GM12878 (cell line): ENCODE results near the gene NFASC. TPM values are rescaled to one million over a fixed set of nuclear protein-coding genes. Genes with fewer than 3 reads are reported as not detected.

Experiments
- ATAC-seq: fragments of 200-7000 bp; cut with Tn5 transposase; 3 replicates; pipeline ENCODE4 v1.9.1; 2020; ENCODE audit warnings: mild to moderate bottlenecking, moderate library complexity
- BruUV-seq: library from RNA; stranded (reverse); fragments of 400-500 nt; replicated peaks from 2 replicates; lab custom pipeline; 2021; lab: Mats Ljungman, UMichigan
- CTCF ChIA-PET: fragments of 300-600 bp; sonication (Branson Sonifier 250); formaldehyde crosslinking; extraction: SDS; loops from one replicate; lab custom pipeline; 2021; ENCODE audit warnings: inconsistent platforms; lab: Yijun Ruan, JAX
- POLR2A ChIA-PET: fragments of 350-600 bp; formaldehyde crosslinking; extraction: SDS; loops from one replicate; lab custom pipeline; 2021; ENCODE audit warnings: inconsistent platforms; lab: Charles Lee
- RAD21 ChIA-PET: fragments of 300-600 bp; sonication (Branson Sonifier 250); formaldehyde crosslinking; loops from one replicate; lab custom pipeline; 2023; ENCODE audit warnings: antibody characterized with exemption; ENCODE audit not compliant: unreplicated experiment; lab: Charles Lee
- SMC1A ChIA-PET: fragments of 300-600 bp; sonication (Branson Sonifier 250); formaldehyde crosslinking; loops from one replicate; lab custom pipeline; 2023; ENCODE audit not compliant: unreplicated experiment, uncharacterized antibody; lab: Charles Lee
- DNase-seq: peaks from one replicate; pipeline ENCODE4 v3.0.0-alpha.2; 2011; ENCODE audit warnings: low read depth, low spot score
- FAIRE-seq: peaks from 3 replicates; lab custom pipeline; 2011; peaks lifted over from hg19 to GRCh38; lab: Jason Lieb, UNC
- H2AFZ ChIP-seq: 2 replicates; pipeline ENCODE4 v1.6.0; 2011; ENCODE audit warnings: low read depth, low read length, control low read depth; ENCODE audit not compliant: control insufficient read depth
- H3K27ac ChIP-seq: 2 replicates; pipeline ENCODE4 v1.5.1; 2011; ENCODE audit warnings: control low read depth; ENCODE audit not compliant: control insufficient read depth, insufficient read depth
- H3K27me3 ChIP-seq, 2 experiments: replicated peaks in 1 of 2; 2 replicates each; pipeline versions ENCODE4 v1.6.0 to v1.6.1; 2011; ENCODE audit warnings: low read length in 1 of 2; ENCODE audit not compliant: control insufficient read depth in 2 of 2, insufficient read depth in 2 of 2
- H3K36me3 ChIP-seq, 2 experiments: 2 replicates each; pipeline ENCODE4 v1.5.1; 2011; ENCODE audit warnings: low read length in 1 of 2; ENCODE audit not compliant: control insufficient read depth in 2 of 2, insufficient read depth in 2 of 2
- H3K4me1 ChIP-seq: 2 replicates; pipeline ENCODE4 v1.6.1; 2011; ENCODE audit warnings: mild to moderate bottlenecking, low read length, moderate library complexity, mixed read lengths; ENCODE audit not compliant: control insufficient read depth, insufficient read depth
- H3K4me2 ChIP-seq: 2 replicates; pipeline ENCODE4 v1.6.0; 2011; ENCODE audit warnings: control low read depth; ENCODE audit not compliant: control insufficient read depth, insufficient read depth
- H3K4me3 ChIP-seq: fragments of 200-600 bp; sonication (generic); 2 replicates; pipeline ENCODE4 v1.5.1; 2016
- H3K79me2 ChIP-seq: 2 replicates; pipeline ENCODE4 v1.6.0; 2011; ENCODE audit warnings: low read length; ENCODE audit not compliant: control insufficient read depth, insufficient read depth
- H3K9ac ChIP-seq: 2 replicates; pipeline ENCODE4 v1.8.0; 2011; ENCODE audit warnings: low read length, control low read depth, mixed read lengths; ENCODE audit not compliant: control insufficient read depth, insufficient read depth
- H3K9me3 ChIP-seq: replicated peaks from 3 replicates; pipeline ENCODE4 v1.5.1; 2011; ENCODE audit warnings: mild to moderate bottlenecking, low read length; ENCODE audit not compliant: control insufficient read depth, insufficient read depth
- H4K20me1 ChIP-seq: 2 replicates; pipeline ENCODE4 v1.6.0; 2011; ENCODE audit not compliant: control insufficient read depth, insufficient read depth
- CREM ChIP-seq: IDR thresholded peaks from 2 replicates; pipeline ENCODE4 v1.6.1; 2014; ENCODE audit warnings: antibody characterized with exemption, low read depth
- CTCF ChIP-seq, 3 experiments: IDR thresholded peaks in 2 of 3; conservative IDR thresholded peaks in 1 of 3; 2 replicates each; pipeline ENCODE4 v1.5.1; 2011; ENCODE audit warnings: low read depth in 3 of 3, low read length in 3 of 3, mild to moderate bottlenecking in 3 of 3, control low read depth in 2 of 3, moderate library complexity in 2 of 3, inconsistent platforms in 1 of 3, mixed read lengths in 1 of 3; ENCODE audit not compliant: control insufficient read depth in 2 of 3, insufficient read depth in 1 of 3; ENCODE audit errors: extremely low read depth in 1 of 3
- EGR1 ChIP-seq, 2 experiments: IDR thresholded peaks; 1 replicate in 1 of 2; 2 replicates in 1 of 2; pipeline ENCODE4 v1.6.1; 2011 to 2012; ENCODE audit warnings: low read depth in 2 of 2, low read length in 2 of 2, borderline replicate concordance in 1 of 2, mild to moderate bottlenecking in 1 of 2, moderate library complexity in 1 of 2
- HDGF ChIP-seq: fragments of 450-650 bp; IDR thresholded peaks from 2 replicates; pipeline ENCODE4 v1.6.1; 2016; ENCODE audit warnings: antibody characterized with exemption
- MTA2 ChIP-seq: fragments of 450-650 bp; IDR thresholded peaks from 2 replicates; pipeline ENCODE4 v1.6.1; 2016; ENCODE audit warnings: low read depth, mild to moderate bottlenecking, moderate library complexity
- PAX8 ChIP-seq: fragments of 450-650 bp; IDR thresholded peaks from 2 replicates; pipeline ENCODE4 v1.6.1; 2017; ENCODE audit warnings: mild to moderate bottlenecking, moderate library complexity
- POU2F2 ChIP-seq: IDR thresholded peaks from 3 replicates; pipeline ENCODE4 v1.6.1; 2011; ENCODE audit warnings: low read depth, mild to moderate bottlenecking, low read length, borderline replicate concordance
- RAD21 ChIP-seq: IDR thresholded peaks from 2 replicates; pipeline ENCODE4 v1.6.1; 2011; ENCODE audit warnings: mild to moderate bottlenecking, low read depth, low read length, moderate library complexity; ENCODE audit not compliant: insufficient read depth
- RFX5 ChIP-seq: IDR thresholded peaks from 2 replicates; pipeline ENCODE4 v1.6.1; 2011; ENCODE audit warnings: low read depth, low read length, improper control_type of control experiment
- SMC3 ChIP-seq: IDR thresholded peaks from 2 replicates; pipeline ENCODE4 v1.6.1; 2011; ENCODE audit warnings: low read length, improper control_type of control experiment, borderline replicate concordance
- SUPT20H ChIP-seq: IDR thresholded peaks from 2 replicates; pipeline ENCODE4 v1.6.1; 2011; ENCODE audit warnings: low read depth, mild to moderate bottlenecking, low read length, moderate library complexity, borderline replicate concordance; ENCODE audit not compliant: control insufficient read depth
- TCF7 ChIP-seq: IDR thresholded peaks from 2 replicates; pipeline ENCODE4 v1.6.1; 2014; ENCODE audit warnings: antibody characterized with exemption, borderline replicate concordance
- ZNF207 ChIP-seq: fragments of 450-650 bp; IDR thresholded peaks from 2 replicates; pipeline ENCODE4 v1.6.1; 2014; ENCODE audit warnings: antibody characterized with exemption, mild to moderate bottlenecking, borderline replicate concordance
- ZZZ3 ChIP-seq: IDR thresholded peaks from 2 replicates; pipeline ENCODE4 v1.6.1; 2011; ENCODE audit warnings: low read depth; ENCODE audit not compliant: control insufficient read depth, insufficient read length
- WGBS: methylation state at CpG from one replicate; pipeline ENCODE4 v1.1.6; 2016; ENCODE audit warnings: low lambda C conversion rate; ENCODE audit not compliant: insufficient replicate concordance, insufficient coverage; ENCODE audit errors: missing lambda C conversion rate; 5-methylcytosine and 5-hydroxymethylcytosine counted together
- in situ Hi-C: fragments of 300-500 bp; cut with MboI; formaldehyde crosslinking; loops from 9 replicates; pipeline ENCODE4 v1.14.3; 2018; ENCODE audit warnings: mixed read lengths
- intact Hi-C: fragments of 100-400 bp; cut with micrococcal nuclease; formaldehyde crosslinking; loops from one replicate; pipeline ENCODE4 v1.14.2; 2022; ENCODE audit not compliant: unreplicated experiment
- polyA plus RNA-seq, 11 experiments: library from polyadenylated mRNA; depleted of rRNA in 4 of 11; unstranded in 6 of 11; stranded (reverse) in 5 of 11; fragments of >200 nt; fragmentation: Nextera tagmentation in 4 of 11; fragmentation: Illumina TruSeq in 1 of 11; extraction: Ambion mirVana in 4 of 11; extraction: Trizol in 1 of 11; gene quantifications; 1 replicate in 1 of 11; 2 replicates in 10 of 11; pipeline versions ENCODE4 v1.2.1 to v1.2.3, GENCODE V29; 2011 to 2016; ENCODE audit warnings: inconsistent platforms in 2 of 11, missing spikeins in 2 of 11, low read depth in 1 of 11
- total RNA-seq, 4 experiments: library from RNA; depleted of rRNA in 3 of 4; stranded (reverse); fragments of >200 nt in 3 of 4; fragmentation: Illumina TruSeq in 1 of 4; extraction: Trizol in 1 of 4; gene quantifications; 2 replicates each; pipeline versions ENCODE4 v1.2.1 to v1.2.3, GENCODE V29; 2013 to 2021
- TF ChIP-seq, protein P1 (sequence below): fragments of 450-650 bp; IDR thresholded peaks from 2 replicates; pipeline ENCODE4 v1.6.1; 2016; ENCODE audit warnings: mild to moderate bottlenecking, moderate library complexity, borderline replicate concordance

Gene NFASC
- total and polyA plus RNA-seq, 10 of the 15 experiments (the other 5 are each of a cell fraction or from before 2014, with no cell fraction given), result 0.04 to 0.31 (median 0.12) TPM; not detected in 4

GRCh38 chr1:204975568-204976235 lies 105.0 kb downstream of the NFASC start:
- 2% methylated on average over 7 of the region's 8 CpGs for WGBS
- ChIA-PET CTCF (interaction anchor here (1.0 to 6.9 kb wide), 14 partner anchors 9 to 295 kb away, joined by 3 to 119 read pairs (median 7); no protein-coding TSS in a partner anchor), SMC1A (interaction anchor here (0.7 to 3.0 kb wide), 7 partner anchors 10 to 280 kb away, joined by 3 to 35 read pairs (median 4); no protein-coding TSS in a partner anchor), RAD21 (interaction anchor here (1.8 to 3.4 kb wide), 4 partner anchors 87 to 279 kb away, joined by 4 to 47 read pairs (median 16); no protein-coding TSS in a partner anchor), POLR2A (interaction anchor here (1.2 kb wide), 1 partner anchor 86 kb away, joined by 3 read pairs; no protein-coding TSS in a partner anchor)
- Histone ChIP-seq H3K36me3 (no peaks in the 10 kb centered on the region), H3K4me1 (peaks cover 6% of the 10 kb centered on the region), H3K9ac (no peak overlapping the region), H3K4me2 (no peak overlapping the region), H4K20me1 (no peaks in the 10 kb centered on the region), H3K79me2 (no peaks in the 10 kb centered on the region), H3K27ac (no peak overlapping the region), H3K9me3 (no peaks in the 10 kb centered on the region), H3K4me3 (no peak overlapping the region), H3K27me3 (peaks cover 0 to 5% of the 10 kb centered on the region in 2 experiments; a peak in 3 of 4 replicates), H2AFZ (0 out of 2 replicates have a peak overlapping the region, but pooled peaks have one; percentile 20)
- no TSS peak for BruUV-seq
- FAIRE-seq, result peak; percentile 97
- intact Hi-C loops, result loop anchor here (1.0 to 10.0 kb wide), 2 partner anchors 281 to 359 kb away; no protein-coding TSS in a partner anchor
- ATAC-seq, result peak; percentile 90
- no peak for DNase-seq
- in situ Hi-C loops, result loop anchor here (5.0 kb wide), 3 partner anchors 87 to 282 kb away; no protein-coding TSS in a partner anchor
- TF ChIP-seq EGR1 (IDR thresholded peaks at IDR 0.05; ENCODE audit: borderline replicate concordance in 1 of 2, low read depth in 2 of 2, low read length in 2 of 2) (peak in 1 of 2 experiments; percentile 35; a peak in 1 of 3 replicates), RAD21 (peak; percentile 79), ZNF207 (no peak), SUPT20H (no peak), CREM (no peak), POU2F2 (no peak), CTCF (IDR thresholded peaks at IDR 0.05 in 2 of 3, conservative IDR thresholded peaks at IDR 0.05 in 1 of 3; ENCODE audit: control insufficient read depth in 2 of 3, extremely low read depth in 1 of 3, insufficient read depth in 1 of 3, low read depth in 3 of 3, low read length in 3 of 3) (peak; percentile 84 to 89 (median 88)), HDGF (0 out of 2 replicates have a peak, but pooled peaks have one; percentile 54), RFX5 (no peak), PAX8 (no peak), TCF7 (no peak), MTA2 (no peak), SMC3 (peak; percentile 66), ZZZ3 (no peak)
- TF ChIP-seq, protein P1, sequence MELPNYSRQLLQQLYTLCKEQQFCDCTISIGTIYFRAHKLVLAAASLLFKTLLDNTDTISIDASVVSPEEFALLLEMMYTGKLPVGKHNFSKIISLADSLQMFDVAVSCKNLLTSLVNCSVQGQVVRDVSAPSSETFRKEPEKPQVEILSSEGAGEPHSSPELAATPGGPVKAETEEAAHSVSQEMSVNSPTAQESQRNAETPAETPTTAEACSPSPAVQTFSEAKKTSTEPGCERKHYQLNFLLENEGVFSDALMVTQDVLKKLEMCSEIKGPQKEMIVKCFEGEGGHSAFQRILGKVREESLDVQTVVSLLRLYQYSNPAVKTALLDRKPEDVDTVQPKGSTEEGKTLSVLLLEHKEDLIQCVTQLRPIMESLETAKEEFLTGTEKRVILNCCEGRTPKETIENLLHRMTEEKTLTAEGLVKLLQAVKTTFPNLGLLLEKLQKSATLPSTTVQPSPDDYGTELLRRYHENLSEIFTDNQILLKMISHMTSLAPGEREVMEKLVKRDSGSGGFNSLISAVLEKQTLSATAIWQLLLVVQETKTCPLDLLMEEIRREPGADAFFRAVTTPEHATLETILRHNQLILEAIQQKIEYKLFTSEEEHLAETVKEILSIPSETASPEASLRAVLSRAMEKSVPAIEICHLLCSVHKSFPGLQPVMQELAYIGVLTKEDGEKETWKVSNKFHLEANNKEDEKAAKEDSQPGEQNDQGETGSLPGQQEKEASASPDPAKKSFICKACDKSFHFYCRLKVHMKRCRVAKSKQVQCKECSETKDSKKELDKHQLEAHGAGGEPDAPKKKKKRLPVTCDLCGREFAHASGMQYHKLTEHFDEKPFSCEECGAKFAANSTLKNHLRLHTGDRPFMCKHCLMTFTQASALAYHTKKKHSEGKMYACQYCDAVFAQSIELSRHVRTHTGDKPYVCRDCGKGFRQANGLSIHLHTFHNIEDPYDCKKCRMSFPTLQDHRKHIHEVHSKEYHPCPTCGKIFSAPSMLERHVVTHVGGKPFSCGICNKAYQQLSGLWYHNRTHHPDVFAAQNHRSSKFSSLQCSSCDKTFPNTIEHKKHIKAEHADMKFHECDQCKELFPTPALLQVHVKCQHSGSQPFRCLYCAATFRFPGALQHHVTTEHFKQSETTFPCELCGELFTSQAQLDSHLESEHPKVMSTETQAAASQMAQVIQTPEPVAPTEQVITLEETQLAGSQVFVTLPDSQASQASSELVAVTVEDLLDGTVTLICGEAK, result no peak
